ENCODE measurements around the gene APMAP. TPM values are rescaled to one million over a fixed set of nuclear protein-coding genes. Genes with fewer than 3 reads are reported as not detected.

APMAP gene
- total RNA-seq, 1 experiment from 2014 or later = 67.8 TPM

DNA sequence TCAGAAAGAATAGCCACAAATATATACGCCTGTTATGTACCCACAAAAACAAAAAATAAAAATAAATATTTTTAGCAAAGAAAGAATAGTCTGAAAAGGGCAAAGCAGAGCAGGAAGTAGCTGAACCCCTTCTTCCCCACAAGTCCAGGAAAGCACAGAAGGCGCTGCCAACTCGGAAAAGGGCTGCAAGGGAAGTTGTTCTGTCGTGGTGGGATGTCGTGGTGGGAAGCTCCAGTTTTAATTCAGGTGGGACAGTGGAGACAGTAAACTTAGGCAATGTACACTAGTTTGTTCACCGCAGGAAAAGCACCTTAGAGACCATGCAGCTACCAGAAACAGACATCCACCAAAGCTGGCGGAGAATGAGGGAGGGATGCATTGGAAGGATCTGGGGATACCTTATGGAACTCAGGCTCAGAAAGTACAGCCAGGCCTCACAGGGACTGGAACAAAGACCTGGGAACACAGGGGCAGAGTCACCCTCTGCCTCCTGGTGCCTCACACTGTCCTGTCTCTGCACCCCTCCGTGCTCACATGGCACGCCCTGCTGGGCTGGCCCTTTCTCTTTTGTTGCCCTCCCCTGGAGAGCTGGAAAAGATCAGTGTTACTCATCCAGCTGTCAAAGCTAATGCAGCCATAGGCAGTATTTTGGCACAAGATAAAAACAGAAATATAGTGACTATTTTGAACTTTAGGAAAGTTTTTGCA is 3.3 kb upstream of the APMAP start:
- peak; percentile 19 for DNase-seq
- peaks cover 0 to 4% (median 0%) of the 10 kb centered on the region in 3 experiments; a peak in 1 of 7 replicates for H3K36me3 Mint-ChIP-seq (ENCODE audit: insufficient read depth in 1 of 3, low read depth in 3 of 3)
- no peaks in the 10 kb centered on the region for H3K9me3 Mint-ChIP-seq
- Histone ChIP-seq H2AFZ (ENCODE audit: low read length) (no peak overlapping the region), H2AK5ac (ENCODE audit: insufficient read length, low read length) (no peak overlapping the region), H3K79me2 (ENCODE audit: insufficient read depth, low read length) (peaks cover 3% of the 10 kb centered on the region; the same call in 1 of the 2 replicates), H3K27ac (ENCODE audit: insufficient read length, low read depth, low read length) (no peak overlapping the region), H3K23ac (ENCODE audit: insufficient read length, low read depth, low read length) (no peak overlapping the region), H2BK20ac (ENCODE audit: low read depth, low read length, poor library complexity, severe bottlenecking) (no peak overlapping the region), H3K79me1 (ENCODE audit: insufficient read depth, low read depth, low read length, poor library complexity, severe bottlenecking) (no peaks in the 10 kb centered on the region), H3K14ac (ENCODE audit: insufficient read depth, low read length) (no peak overlapping the region), H3K4ac (ENCODE audit: low read depth, low read length) (no peak overlapping the region), H3K18ac (ENCODE audit: insufficient read length, low read depth, low read length) (no peak overlapping the region), H3K56ac (ENCODE audit: insufficient read length, low read depth, low read length) (no peak overlapping the region), H3K23me2 (ENCODE audit: insufficient read length, low read depth, low read length, poor library complexity, severe bottlenecking) (peaks cover 8% of the 10 kb centered on the region), H2BK15ac (ENCODE audit: low read depth, low read length) (no peak overlapping the region), H3K9me3 (ENCODE audit: control insufficient read depth, low read depth, low read length) (no peaks in the 10 kb centered on the region), H3K9ac (ENCODE audit: extremely low read depth, insufficient read length, low read length) (no peak overlapping the region), H2BK120ac (ENCODE audit: low read depth, low read length, poor library complexity, severe bottlenecking) (no peak overlapping the region), H2BK12ac (ENCODE audit: insufficient read length, low read depth, low read length) (no peak overlapping the region), H3T11ph (ENCODE audit: low read length) (no peak overlapping the region), H3K4me1 (ENCODE audit: insufficient read depth, low read length) (peaks cover 4% of the 10 kb centered on the region; the same call in 1 of the 2 replicates), H4K20me1 (ENCODE audit: control insufficient read depth, insufficient read depth, insufficient read length) (peaks cover 2% of the 10 kb centered on the region), H3K27me3 (ENCODE audit: insufficient read depth, low read length) (no peaks in the 10 kb centered on the region), H3K4me2 (ENCODE audit: insufficient read depth, insufficient read length, low read length) (no peak overlapping the region), H4K8ac (replicated peaks; ENCODE audit: insufficient read length, low read depth, low read length) (no peak overlapping the region), H2BK5ac (ENCODE audit: insufficient read length, low read length) (no peak overlapping the region), H4K91ac (ENCODE audit: insufficient read length, low read depth, low read length) (no peak overlapping the region), H4K5ac (ENCODE audit: insufficient read length, low read depth, low read length) (no peak overlapping the region)
- peaks cover 49% of the 10 kb centered on the region for H3K27me3 Mint-ChIP-seq (ENCODE audit: low read depth)
- H3K4me1 Mint-ChIP-seq = peaks cover 26 to 33% of the 10 kb centered on the region in 2 experiments
- no CpG with 5 or more reads among the region's 9 CpGs for WGBS (ENCODE audit: extremely low coverage, insufficient read length, low lambda C conversion rate)
- TF ChIP-seq, protein P1, sequence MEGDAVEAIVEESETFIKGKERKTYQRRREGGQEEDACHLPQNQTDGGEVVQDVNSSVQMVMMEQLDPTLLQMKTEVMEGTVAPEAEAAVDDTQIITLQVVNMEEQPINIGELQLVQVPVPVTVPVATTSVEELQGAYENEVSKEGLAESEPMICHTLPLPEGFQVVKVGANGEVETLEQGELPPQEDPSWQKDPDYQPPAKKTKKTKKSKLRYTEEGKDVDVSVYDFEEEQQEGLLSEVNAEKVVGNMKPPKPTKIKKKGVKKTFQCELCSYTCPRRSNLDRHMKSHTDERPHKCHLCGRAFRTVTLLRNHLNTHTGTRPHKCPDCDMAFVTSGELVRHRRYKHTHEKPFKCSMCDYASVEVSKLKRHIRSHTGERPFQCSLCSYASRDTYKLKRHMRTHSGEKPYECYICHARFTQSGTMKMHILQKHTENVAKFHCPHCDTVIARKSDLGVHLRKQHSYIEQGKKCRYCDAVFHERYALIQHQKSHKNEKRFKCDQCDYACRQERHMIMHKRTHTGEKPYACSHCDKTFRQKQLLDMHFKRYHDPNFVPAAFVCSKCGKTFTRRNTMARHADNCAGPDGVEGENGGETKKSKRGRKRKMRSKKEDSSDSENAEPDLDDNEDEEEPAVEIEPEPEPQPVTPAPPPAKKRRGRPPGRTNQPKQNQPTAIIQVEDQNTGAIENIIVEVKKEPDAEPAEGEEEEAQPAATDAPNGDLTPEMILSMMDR (conservative IDR thresholded peaks at IDR 0.05) = no peak
- H3K4me3 Mint-ChIP-seq = no peak overlapping the region
- no peak overlapping the region for H3K27ac Mint-ChIP-seq
